ENCODE results near the gene IFITM2.

Gene IFITM2

DNA sequence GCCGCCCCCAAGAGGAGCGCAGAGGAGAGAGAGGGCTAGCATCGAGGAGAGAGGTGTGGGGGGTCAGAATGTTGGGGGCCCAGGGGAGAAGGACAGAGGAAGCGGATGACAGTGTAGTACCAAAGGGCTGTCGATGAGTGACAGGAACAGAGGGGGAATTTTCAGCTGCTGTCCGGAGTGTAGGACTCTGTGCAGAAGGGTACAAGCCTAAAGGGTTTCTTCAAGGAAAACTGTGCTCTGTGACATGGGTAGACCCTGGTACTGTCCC lies 34.8 kb upstream of the IFITM2 start:
- Histone ChIP-seq H3K9ac (no peak overlapping the region), H3K27me3 (ENCODE audit: control insufficient read depth, insufficient read depth, low read length) (no peaks in the 10 kb centered on the region), H3K27ac (no peak overlapping the region), H3K4me1 (no peaks in the 10 kb centered on the region), H3K79me2 (no peaks in the 10 kb centered on the region), H3K4me2 (ENCODE audit: low read length) (no peak overlapping the region), H3K36me3 (ENCODE audit: control insufficient read depth, insufficient read depth, low read length) (no peaks in the 10 kb centered on the region), H3K4me3 (ENCODE audit: low read depth, low read length) (no peak overlapping the region), H2AFZ (no peak overlapping the region), H3K9me3 (ENCODE audit: control insufficient read depth, low read length) (no peaks in the 10 kb centered on the region)
- TF ChIP-seq, protein P1, sequence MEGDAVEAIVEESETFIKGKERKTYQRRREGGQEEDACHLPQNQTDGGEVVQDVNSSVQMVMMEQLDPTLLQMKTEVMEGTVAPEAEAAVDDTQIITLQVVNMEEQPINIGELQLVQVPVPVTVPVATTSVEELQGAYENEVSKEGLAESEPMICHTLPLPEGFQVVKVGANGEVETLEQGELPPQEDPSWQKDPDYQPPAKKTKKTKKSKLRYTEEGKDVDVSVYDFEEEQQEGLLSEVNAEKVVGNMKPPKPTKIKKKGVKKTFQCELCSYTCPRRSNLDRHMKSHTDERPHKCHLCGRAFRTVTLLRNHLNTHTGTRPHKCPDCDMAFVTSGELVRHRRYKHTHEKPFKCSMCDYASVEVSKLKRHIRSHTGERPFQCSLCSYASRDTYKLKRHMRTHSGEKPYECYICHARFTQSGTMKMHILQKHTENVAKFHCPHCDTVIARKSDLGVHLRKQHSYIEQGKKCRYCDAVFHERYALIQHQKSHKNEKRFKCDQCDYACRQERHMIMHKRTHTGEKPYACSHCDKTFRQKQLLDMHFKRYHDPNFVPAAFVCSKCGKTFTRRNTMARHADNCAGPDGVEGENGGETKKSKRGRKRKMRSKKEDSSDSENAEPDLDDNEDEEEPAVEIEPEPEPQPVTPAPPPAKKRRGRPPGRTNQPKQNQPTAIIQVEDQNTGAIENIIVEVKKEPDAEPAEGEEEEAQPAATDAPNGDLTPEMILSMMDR (IDR thresholded peaks at IDR 0.05): no peak

DNA sequence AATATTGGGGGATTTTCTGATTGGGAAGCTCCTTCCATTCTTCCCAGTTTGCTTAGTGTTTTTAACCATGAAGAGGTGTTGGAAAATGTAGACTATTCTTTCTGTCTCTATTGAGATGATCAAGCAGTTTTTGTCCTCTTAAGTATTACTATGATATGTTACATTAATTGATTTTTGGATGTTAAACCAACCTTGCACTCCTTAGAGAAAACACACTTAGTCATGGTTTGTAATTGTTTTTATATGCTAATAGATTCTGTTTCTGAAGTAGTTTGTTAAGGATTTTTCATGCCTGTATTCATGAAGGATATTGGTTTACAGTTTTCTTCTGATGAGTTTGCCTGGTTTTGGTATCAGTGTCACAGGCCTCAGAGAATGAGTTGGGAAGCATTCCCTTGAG lies 31.4 kb upstream of the IFITM2 start:
- Histone ChIP-seq H3K36me3 (ENCODE audit: control insufficient read depth, insufficient read depth, low read length) (no peaks in the 10 kb centered on the region), H3K4me1 (no peaks in the 10 kb centered on the region), H3K27me3 (ENCODE audit: control insufficient read depth, insufficient read depth, low read length) (no peaks in the 10 kb centered on the region), H3K27ac (no peak overlapping the region), H3K4me3 (ENCODE audit: low read depth, low read length) (no peak overlapping the region), H3K4me2 (ENCODE audit: low read length) (no peak overlapping the region), H3K79me2 (no peaks in the 10 kb centered on the region), H3K9ac (no peak overlapping the region), H2AFZ (no peak overlapping the region), H3K9me3 (ENCODE audit: control insufficient read depth, low read length) (no peaks in the 10 kb centered on the region)
- TF ChIP-seq, protein P1 (IDR thresholded peaks at IDR 0.05): no peak

DNA sequence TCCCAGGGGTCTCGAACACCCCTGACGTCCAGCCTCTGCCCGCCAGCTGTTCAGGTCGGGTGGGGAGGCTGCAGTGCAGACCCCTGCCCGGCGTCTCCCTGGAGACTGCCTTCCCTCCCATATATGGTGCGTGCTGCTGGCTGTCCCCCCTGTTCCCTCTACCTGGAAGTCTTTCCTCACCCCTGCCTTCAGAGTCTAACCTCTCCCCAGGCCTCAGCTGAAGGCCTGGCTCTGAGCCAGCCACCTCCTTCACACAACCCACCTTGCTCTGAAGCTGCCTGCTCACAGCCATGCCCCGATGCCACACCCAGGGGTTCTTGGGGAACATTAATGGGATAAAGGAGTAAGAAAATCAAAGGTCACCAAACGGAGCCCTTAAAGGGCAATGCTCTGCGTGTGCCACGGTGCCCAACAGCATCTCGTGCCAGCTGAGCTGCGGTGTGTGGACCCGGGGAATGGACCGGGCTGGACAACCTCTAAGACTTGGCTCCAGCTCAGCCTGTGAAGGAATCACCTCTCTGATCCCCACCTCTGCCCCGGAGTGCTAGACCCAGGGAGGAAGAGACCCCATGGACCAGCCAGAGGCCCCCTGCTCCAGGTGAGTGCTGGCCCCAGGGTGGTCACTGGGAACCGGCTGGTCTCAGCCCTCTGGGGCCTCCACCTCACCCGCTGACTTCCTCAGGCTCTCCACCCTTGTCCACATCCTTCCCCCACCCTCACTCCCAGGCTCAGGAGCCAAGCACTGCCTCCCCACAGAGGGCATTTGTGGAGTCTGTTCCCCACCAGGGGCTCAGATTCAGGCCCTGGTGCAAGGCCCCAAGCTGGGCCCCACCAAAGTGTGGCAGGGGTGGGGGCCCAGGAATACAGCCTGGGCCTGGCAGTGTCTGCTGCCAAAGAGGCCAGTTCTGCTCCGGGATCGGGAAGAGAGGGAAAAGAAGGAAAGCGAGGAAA lies 29.3 kb upstream of the IFITM2 start, which contains the start of gene NLRP6:
NLRP6 (plus strand) TSS at position 407 of the 951 bp plus-strand sequence; CDS start at position 570, 163 bp downstream.
- no peak within 1 kb of the TSS for H3K27ac ChIP-seq
- H2AFZ ChIP-seq: no peak within 1 kb of the TSS
- no peaks in the 10 kb centered on the region for H3K27me3 ChIP-seq (ENCODE audit: control insufficient read depth, insufficient read depth, low read length)
- TF ChIP-seq, protein P1 (IDR thresholded peaks at IDR 0.05): no peak
- no peaks in the 10 kb centered on the region for H3K4me1 ChIP-seq
- H3K36me3 ChIP-seq (ENCODE audit: control insufficient read depth, insufficient read depth, low read length): no peaks in the 10 kb centered on the region
- no peaks in the 10 kb centered on the region for H3K79me2 ChIP-seq
- no peak within 1 kb of the TSS for H3K4me2 ChIP-seq (ENCODE audit: low read length)
- H3K9me3 ChIP-seq (ENCODE audit: control insufficient read depth, low read length): no peaks in the 10 kb centered on the region
- no peak within 1 kb of the TSS for H3K4me3 ChIP-seq (ENCODE audit: low read depth, low read length)
- H3K9ac ChIP-seq: no peak within 1 kb of the TSS

DNA sequence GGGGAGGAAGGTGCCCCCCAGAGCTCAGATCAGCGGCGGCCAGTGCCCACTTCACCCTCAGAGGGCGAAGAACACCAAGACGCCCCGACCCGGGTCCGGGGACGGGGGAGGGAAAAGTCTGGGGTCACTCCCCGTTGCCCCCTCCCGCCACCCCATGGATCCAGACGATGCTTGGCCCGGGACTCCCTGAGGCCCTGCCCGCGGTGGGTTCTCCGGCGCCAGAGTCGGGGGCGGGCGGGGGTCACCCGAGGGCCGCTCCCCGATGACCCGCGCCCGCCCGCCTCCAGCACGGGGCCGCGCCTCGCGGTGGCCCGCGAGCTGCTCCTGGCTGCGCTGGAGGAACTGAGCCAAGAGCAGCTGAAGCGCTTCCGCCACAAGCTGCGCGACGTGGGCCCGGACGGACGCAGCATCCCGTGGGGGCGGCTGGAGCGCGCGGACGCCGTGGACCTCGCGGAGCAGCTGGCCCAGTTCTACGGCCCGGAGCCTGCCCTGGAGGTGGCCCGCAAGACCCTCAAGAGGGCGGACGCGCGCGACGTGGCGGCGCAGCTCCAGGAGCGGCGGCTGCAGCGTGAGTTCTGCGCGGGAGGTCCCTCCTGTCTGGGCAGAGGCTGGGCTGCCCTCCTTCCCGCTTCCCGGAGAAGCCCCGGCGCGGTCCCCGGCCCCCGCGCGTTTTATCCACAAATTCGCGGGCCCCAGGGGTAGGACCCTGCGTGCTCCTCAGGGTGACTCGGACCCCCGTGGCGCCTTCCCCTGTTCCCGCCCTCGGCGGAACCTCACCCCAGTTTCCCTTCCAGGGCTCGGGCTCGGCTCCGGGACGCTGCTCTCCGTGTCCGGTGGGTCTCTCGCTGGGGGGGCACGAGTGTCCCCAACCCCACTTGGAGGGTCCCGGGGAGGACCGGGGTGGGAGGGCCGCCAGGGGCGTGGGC lies 28.3 kb upstream of the IFITM2 start:
- Histone ChIP-seq H3K27ac (no peak overlapping the region), H2AFZ (no peak overlapping the region), H3K27me3 (ENCODE audit: control insufficient read depth, insufficient read depth, low read length) (no peaks in the 10 kb centered on the region), H3K36me3 (ENCODE audit: control insufficient read depth, insufficient read depth, low read length) (no peaks in the 10 kb centered on the region), H3K4me3 (ENCODE audit: low read depth, low read length) (no peak overlapping the region), H3K4me2 (ENCODE audit: low read length) (no peak overlapping the region), H3K9me3 (ENCODE audit: control insufficient read depth, low read length) (no peaks in the 10 kb centered on the region), H3K4me1 (no peaks in the 10 kb centered on the region), H3K9ac (no peak overlapping the region), H3K79me2 (no peaks in the 10 kb centered on the region)
- TF ChIP-seq, protein P1 (IDR thresholded peaks at IDR 0.05): no peak

Measured in parathyroid adenoma (tissue), 2 donors.